ENCODE results near the gene LCLAT1.

The LCLAT1 gene

DNA sequence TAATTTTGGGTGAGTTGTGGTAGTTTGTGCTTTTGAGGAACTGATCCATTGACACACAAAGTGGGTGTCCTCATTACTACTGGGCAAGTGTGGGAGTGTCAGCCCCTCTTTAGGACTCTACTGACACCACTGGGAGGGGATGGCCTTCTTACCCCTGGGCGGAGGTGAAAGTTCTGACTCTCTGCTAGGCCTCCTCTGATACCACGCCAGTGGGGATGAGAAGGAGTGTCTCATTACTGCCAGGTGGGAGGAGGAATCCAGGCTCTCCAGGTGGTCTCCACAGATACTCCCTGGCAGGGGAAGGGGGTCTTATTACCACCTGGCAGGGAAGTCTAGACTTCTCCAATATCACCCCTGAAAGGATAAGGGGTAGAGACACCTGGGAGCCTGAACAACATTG is 9.1 kb downstream of the LCLAT1 start:
- H3K36me3 ChIP-seq (ENCODE audit: insufficient read depth, low read length), result peaks cover 2% of the 10 kb centered on the region
- H3K4me1 ChIP-seq (ENCODE audit: insufficient read depth, low read length, severe bottlenecking), result peaks cover 7% of the 10 kb centered on the region
- no peaks in the 10 kb centered on the region for H3K9me3 ChIP-seq (ENCODE audit: low read length)
- H3K27ac ChIP-seq (ENCODE audit: low read depth, low read length, poor library complexity, severe bottlenecking), result no peak overlapping the region
- H3K9me2 ChIP-seq (ENCODE audit: low read depth, low read length), result no peaks in the 10 kb centered on the region
- H3K4me3 ChIP-seq (ENCODE audit: low read depth, low read length, poor library complexity, severe bottlenecking), result no peak overlapping the region
- no peak overlapping the region for H2AFZ ChIP-seq (ENCODE audit: low read length)
- H3K27me3 ChIP-seq (ENCODE audit: insufficient read depth, low read length), result no peaks in the 10 kb centered on the region
- peaks cover 52% of the 10 kb centered on the region for H3K79me2 ChIP-seq (ENCODE audit: insufficient read depth, low read length)
- H4K20me1 ChIP-seq (ENCODE audit: insufficient read depth, low read length), result no peaks in the 10 kb centered on the region
- TF ChIP-seq, protein P1, sequence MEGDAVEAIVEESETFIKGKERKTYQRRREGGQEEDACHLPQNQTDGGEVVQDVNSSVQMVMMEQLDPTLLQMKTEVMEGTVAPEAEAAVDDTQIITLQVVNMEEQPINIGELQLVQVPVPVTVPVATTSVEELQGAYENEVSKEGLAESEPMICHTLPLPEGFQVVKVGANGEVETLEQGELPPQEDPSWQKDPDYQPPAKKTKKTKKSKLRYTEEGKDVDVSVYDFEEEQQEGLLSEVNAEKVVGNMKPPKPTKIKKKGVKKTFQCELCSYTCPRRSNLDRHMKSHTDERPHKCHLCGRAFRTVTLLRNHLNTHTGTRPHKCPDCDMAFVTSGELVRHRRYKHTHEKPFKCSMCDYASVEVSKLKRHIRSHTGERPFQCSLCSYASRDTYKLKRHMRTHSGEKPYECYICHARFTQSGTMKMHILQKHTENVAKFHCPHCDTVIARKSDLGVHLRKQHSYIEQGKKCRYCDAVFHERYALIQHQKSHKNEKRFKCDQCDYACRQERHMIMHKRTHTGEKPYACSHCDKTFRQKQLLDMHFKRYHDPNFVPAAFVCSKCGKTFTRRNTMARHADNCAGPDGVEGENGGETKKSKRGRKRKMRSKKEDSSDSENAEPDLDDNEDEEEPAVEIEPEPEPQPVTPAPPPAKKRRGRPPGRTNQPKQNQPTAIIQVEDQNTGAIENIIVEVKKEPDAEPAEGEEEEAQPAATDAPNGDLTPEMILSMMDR (IDR thresholded peaks at IDR 0.05; ENCODE audit: low read length), result no peak
- no peak for TF ChIP-seq EZH2 (IDR thresholded peaks at IDR 0.05; ENCODE audit: borderline replicate concordance, low read length)
- no peak overlapping the region for H3K4me2 ChIP-seq (ENCODE audit: low read length)
- H3F3A ChIP-seq (ENCODE audit: insufficient read depth, low read length), result no peaks in the 10 kb centered on the region
- no peak overlapping the region for H3K9ac ChIP-seq (ENCODE audit: low read length)

GRCh38 chr2:30456579-30456978 is 9.5 kb downstream of the LCLAT1 start:
- Histone ChIP-seq H4K20me1 (ENCODE audit: insufficient read depth, low read length) (no peaks in the 10 kb centered on the region), H3K9me3 (ENCODE audit: low read length) (no peaks in the 10 kb centered on the region), H3K4me3 (ENCODE audit: low read depth, low read length, poor library complexity, severe bottlenecking) (no peak overlapping the region), H3K27me3 (ENCODE audit: insufficient read depth, low read length) (no peaks in the 10 kb centered on the region), H3K9me2 (ENCODE audit: low read depth, low read length) (no peaks in the 10 kb centered on the region), H3K79me2 (ENCODE audit: insufficient read depth, low read length) (peaks cover 52% of the 10 kb centered on the region), H3K4me2 (ENCODE audit: low read length) (no peak overlapping the region), H2AFZ (ENCODE audit: low read length) (no peak overlapping the region), H3F3A (ENCODE audit: insufficient read depth, low read length) (no peaks in the 10 kb centered on the region), H3K4me1 (ENCODE audit: insufficient read depth, low read length, severe bottlenecking) (peaks cover 7% of the 10 kb centered on the region), H3K27ac (ENCODE audit: low read depth, low read length, poor library complexity, severe bottlenecking) (no peak overlapping the region), H3K9ac (ENCODE audit: low read length) (no peak overlapping the region), H3K36me3 (ENCODE audit: insufficient read depth, low read length) (no peaks in the 10 kb centered on the region; the same call in 1 of the 2 replicates)
- TF ChIP-seq, protein P1 (IDR thresholded peaks at IDR 0.05; ENCODE audit: low read length), result no peak
- TF ChIP-seq EZH2 (IDR thresholded peaks at IDR 0.05; ENCODE audit: borderline replicate concordance, low read length), result no peak

- Histone ChIP-seq H3K27me3 (ENCODE audit: insufficient read depth, low read length) (no peaks in the 10 kb centered on the region), H3K9me2 (ENCODE audit: low read depth, low read length) (no peaks in the 10 kb centered on the region), H3K9ac (ENCODE audit: low read length) (no peak overlapping the region), H3K4me3 (ENCODE audit: low read depth, low read length, poor library complexity, severe bottlenecking) (no peak overlapping the region), H3K79me2 (ENCODE audit: insufficient read depth, low read length) (peaks cover 47% of the 10 kb centered on the region), H3K4me2 (ENCODE audit: low read length) (no peak overlapping the region), H3K4me1 (ENCODE audit: insufficient read depth, low read length, severe bottlenecking) (peaks cover 9% of the 10 kb centered on the region), H3K9me3 (ENCODE audit: low read length) (no peaks in the 10 kb centered on the region), H3F3A (ENCODE audit: insufficient read depth, low read length) (no peaks in the 10 kb centered on the region), H3K27ac (ENCODE audit: low read depth, low read length, poor library complexity, severe bottlenecking) (no peak overlapping the region), H3K36me3 (ENCODE audit: insufficient read depth, low read length) (no peaks in the 10 kb centered on the region; the same call in 1 of the 2 replicates), H2AFZ (ENCODE audit: low read length) (no peak overlapping the region), H4K20me1 (ENCODE audit: insufficient read depth, low read length) (no peaks in the 10 kb centered on the region)
- TF ChIP-seq EZH2 (IDR thresholded peaks at IDR 0.05; ENCODE audit: borderline replicate concordance, low read length), result no peak
- TF ChIP-seq, protein P1 (IDR thresholded peaks at IDR 0.05; ENCODE audit: low read length), result no peak
Measured at GRCh38 chr2:30457296-30457695, 10.2 kb downstream of the LCLAT1 start.

Data from OCI-LY1 (cell line).